ENCODE data around the gene DBF4B. TPM values are rescaled to one million over a fixed set of nuclear protein-coding genes. Genes with fewer than 3 reads are reported as not detected.

DBF4B gene
- total and polyA plus RNA-seq, 7 donors = 0.60 to 7.8 (median 4.6) TPM

DNA sequence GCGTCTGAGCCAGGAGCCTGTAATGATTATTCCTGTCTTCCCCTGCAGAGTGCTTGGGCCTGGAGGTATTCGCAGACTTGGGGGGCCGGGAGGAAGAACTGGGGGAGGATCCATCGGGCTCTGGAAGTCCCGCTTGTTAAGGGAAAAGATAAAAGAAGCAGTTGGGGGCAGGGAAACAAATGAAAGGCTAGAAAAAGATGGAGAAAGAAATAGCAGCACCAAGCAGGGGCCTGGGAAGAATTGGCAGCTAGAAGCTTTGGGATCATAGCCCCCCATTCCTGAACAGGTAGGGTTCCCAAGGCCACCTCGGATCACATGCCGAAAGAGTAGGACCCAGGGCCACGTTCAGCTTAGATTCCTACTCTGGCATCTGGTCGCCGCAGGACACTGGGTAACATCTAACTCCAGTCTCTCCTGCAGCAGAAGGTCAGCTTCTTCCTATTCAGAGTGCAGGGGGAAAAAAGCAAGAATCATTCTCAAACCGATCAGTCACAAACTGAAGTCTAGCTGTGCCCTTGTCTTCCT, 73.9 kb downstream of the DBF4B start:
- Histone ChIP-seq H3K27ac (peak overlapping the region; percentile 44 to 88 (median 81)), H3K27me3 (no peaks in the 10 kb centered on the region), H3K36me3 (no peaks in the 10 kb centered on the region), H3K4me3 (peak overlapping the region in 1 of 4 donors; percentile 3), H3K4me1 (peaks cover 0 to 73% (median 59%) of the 10 kb centered on the region in 4 donors), H3K9me3 (no peaks in the 10 kb centered on the region)
- intact Hi-C loops (cut with DNase I) = no loop called here
- TF ChIP-seq POLR2AphosphoS5 (IDR thresholded peaks at IDR 0.05) (no peak), EP300 (IDR thresholded peaks at IDR 0.05) (no peak), CTCF (IDR thresholded peaks at IDR 0.05) (no peak), POLR2A (IDR thresholded peaks at IDR 0.05) (no peak)
- WGBS, 2 donors = 66 to 79% methylated on average over 11 of the region's 11 CpGs
- DNase-seq = no peak

DNA sequence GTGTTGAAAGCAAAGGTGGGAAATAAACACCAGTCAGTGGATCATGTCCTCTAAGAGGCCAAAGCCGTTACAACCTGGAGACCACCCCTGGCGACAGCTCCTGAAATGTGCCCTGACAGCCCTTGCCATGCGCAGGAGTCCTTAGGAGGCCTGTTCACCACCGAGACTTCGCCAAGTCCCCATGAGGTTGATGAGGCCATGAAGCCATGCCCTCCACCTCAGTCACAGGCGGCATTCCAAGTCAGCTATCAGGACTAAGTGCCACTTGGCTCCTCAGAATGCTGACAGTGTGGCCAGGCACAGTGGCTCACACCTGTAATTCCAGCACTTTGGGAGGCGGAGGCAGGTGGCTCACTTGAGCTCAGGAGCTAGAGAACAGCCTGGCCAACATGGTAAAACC, 77.5 kb downstream of the DBF4B start:
- Histone ChIP-seq H3K27me3 (no peaks in the 10 kb centered on the region), H3K4me3 (no peak overlapping the region), H3K4me1 (peaks cover 0 to 55% (median 49%) of the 10 kb centered on the region in 4 donors), H3K9me3 (no peaks in the 10 kb centered on the region), H3K36me3 (no peaks in the 10 kb centered on the region), H3K27ac (peak overlapping the region in 3 of 4 donors; percentile 73 to 81 (median 74))
- no peak for DNase-seq
- intact Hi-C loops (cut with DNase I) = no loop called here
- WGBS, 2 donors = 88 to 89% methylated on average over 7 of the region's 7 CpGs
- TF ChIP-seq POLR2AphosphoS5 (IDR thresholded peaks at IDR 0.05) (no peak), EP300 (IDR thresholded peaks at IDR 0.05) (no peak), POLR2A (IDR thresholded peaks at IDR 0.05) (no peak), CTCF (IDR thresholded peaks at IDR 0.05) (no peak)

DNA sequence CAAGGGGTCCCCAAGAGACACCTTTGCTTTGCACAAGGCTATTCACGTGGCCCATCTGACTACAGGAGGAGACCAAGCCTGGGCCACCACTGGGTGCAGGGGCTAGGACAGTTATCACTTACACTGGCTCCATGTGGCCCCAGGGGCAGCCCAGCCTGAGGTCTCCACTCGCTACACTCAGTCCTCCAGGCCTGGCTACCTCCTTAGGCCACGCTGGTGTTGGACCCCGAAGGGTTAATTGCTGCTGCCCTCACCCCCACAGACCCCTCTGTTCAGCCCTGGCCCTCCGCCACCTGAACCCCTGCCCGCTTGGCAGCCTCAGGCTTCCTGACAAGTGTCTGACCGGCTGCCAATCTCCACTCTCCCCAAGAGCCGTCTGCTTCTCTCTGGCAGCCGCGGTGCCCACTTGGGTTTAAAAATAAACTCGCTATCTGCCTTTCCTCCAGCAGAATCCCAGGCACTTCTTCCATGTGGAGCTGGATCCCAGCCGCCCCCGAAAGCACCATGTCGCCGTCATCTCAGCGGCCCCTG, 78.2 kb downstream of the DBF4B start:
- 65 to 67% methylated on average over 16 of the region's 16 CpGs for WGBS, 2 donors
- intact Hi-C loops (cut with DNase I) = no loop called here
- H3K36me3 ChIP-seq = no peaks in the 10 kb centered on the region
- no peak for DNase-seq
- H3K4me3 ChIP-seq = no peak overlapping the region
- peaks cover 0 to 48% (median 42%) of the 10 kb centered on the region in 4 donors for H3K4me1 ChIP-seq
- H3K27ac ChIP-seq = peak overlapping the region; percentile 8 to 81 (median 74)
- H3K9me3 ChIP-seq = no peaks in the 10 kb centered on the region
- TF ChIP-seq EP300 (IDR thresholded peaks at IDR 0.05) = no peak
- TF ChIP-seq POLR2AphosphoS5 (IDR thresholded peaks at IDR 0.05) = peak in 2 of 4 donors; percentile 39 to 51
- no peak for TF ChIP-seq CTCF (IDR thresholded peaks at IDR 0.05)
- no peak for TF ChIP-seq POLR2A (IDR thresholded peaks at IDR 0.05)
- no peaks in the 10 kb centered on the region for H3K27me3 ChIP-seq

GRCh38 chr17:44787271-44787940, 78.9 kb downstream of the DBF4B start:
- Histone ChIP-seq H3K9me3 (no peaks in the 10 kb centered on the region), H3K4me3 (no peak overlapping the region), H3K4me1 (peaks cover 0 to 46% (median 34%) of the 10 kb centered on the region in 4 donors), H3K36me3 (no peaks in the 10 kb centered on the region), H3K27me3 (no peaks in the 10 kb centered on the region), H3K27ac (peak overlapping the region; percentile 8 to 81 (median 74))
- no peak for DNase-seq
- 68 to 82% methylated on average over 15 of the region's 15 CpGs for WGBS, 2 donors
- intact Hi-C loops (cut with DNase I) = no loop called here
- TF ChIP-seq CTCF (IDR thresholded peaks at IDR 0.05) (no peak), POLR2A (IDR thresholded peaks at IDR 0.05) (no peak), POLR2AphosphoS5 (IDR thresholded peaks at IDR 0.05) (peak in 2 of 4 donors; percentile 11), EP300 (IDR thresholded peaks at IDR 0.05) (no peak)

All from sigmoid colon (tissue), 7 donors.